NCI-H526 (cell line): Measurements from ENCODE around the gene TERC.

Experiments
- DNase-seq, 2 experiments: peaks; one replicate each; lab custom pipeline; 2025; lab: John Stamatoyannopoulos, UW

The TERC gene

GRCh38 chr3:169764882-169765612 is at the start of gene TERC:
TSS of gene TERC (minus strand) at chr3:169765060.
- DNase-seq, result peak; percentile 75 to 89

- peak; percentile 45 to 81 for DNase-seq
Measured at GRCh38 chr3:169813757-169814517, 49.1 kb upstream of the TERC start.

DNA sequence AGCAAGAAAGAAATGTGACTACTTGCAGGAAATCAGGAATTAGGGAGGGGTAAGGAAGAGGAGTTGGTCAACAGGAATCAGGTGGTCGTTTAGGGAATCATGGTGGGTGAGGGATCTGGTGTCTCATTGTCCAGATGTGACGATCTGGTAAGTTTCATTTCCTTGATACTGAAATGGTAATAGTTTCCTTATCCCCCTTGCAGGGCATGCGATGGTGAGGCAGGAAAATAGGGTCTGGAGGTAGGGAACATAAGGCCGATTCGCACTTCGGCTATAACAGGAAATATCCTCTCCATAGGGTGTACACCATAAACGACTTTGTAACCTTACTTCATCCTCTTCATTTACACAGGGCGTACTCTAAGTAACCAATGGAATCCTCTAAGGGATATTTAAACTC is 48.4 kb upstream of the TERC start:
- no peak for DNase-seq

GRCh38 chr3:169812332-169813235 is 47.7 kb upstream of the TERC start, which contains the start of the genes LRRC34 and LRRIQ4:
TSS of gene LRRC34 (minus strand) at chr3:169812904. CDS start at chr3:169812548, 356 bp downstream.
TSS of gene LRRIQ4 (plus strand) at chr3:169812870. CDS start at chr3:169821922, 9,052 bp downstream.
- DNase-seq, result peak; percentile 50 to 89

DNA sequence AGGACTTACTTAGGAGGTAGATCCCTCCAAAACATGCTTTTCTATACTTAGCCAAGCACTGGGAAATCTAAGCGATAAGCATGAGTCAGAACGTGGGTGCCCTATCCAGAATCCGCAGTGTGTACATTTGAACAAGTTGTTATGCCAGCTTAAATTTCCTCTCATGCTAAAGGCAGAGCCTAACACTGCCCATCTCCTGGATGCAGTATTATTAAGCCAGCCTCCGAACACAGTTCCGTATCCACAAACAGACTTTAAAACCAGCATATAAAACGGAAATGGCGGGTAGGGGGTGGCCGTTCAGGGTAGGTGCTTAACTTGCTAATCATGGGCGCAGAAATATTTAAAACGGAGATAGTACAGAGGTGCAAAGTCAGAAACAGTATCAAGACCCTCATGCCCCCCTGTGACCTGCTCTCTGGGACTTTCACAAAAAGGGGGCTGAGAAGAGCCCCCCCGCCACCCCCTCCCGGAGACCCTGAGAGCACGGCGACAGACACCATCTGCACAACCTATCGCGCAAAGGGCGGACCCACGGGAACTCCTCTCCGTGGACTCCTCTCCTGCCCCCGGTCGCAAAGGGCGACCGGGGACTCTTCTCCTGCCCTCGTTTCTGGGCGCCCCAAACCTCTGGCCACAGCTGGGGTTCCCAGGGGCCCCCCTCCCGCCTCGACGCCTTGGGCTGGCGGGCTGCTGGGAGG is 46.9 kb upstream of the TERC start:
- DNase-seq, result peak; percentile 20 to 66

DNA sequence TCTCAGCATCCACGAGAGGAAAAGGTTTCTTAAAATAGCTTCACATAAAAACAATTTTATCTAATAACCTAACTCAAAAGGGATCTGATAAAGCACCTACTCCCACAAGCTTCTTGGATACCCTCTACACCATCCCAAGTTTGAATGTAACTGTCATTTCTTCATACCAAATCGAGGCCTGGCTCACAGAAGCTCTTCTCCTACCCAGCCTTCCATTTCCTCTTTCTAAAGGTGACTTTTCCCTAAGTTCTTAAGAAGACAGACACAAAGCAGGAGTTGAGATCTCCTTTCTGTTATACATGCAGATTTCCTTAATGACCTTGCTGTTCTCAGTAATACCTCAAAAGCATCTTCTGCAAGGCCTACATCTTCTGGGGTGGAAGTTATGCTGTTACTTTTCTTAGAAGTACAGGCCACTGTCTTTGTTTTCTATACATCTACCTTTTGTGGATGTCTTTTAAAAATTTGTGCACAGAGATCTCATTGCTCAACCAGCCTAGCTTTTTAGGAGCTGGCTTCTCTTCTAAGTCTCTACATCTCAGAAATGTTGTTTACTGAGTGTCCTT is 44.5 kb upstream of the TERC start:
- DNase-seq, result no peak

DNA sequence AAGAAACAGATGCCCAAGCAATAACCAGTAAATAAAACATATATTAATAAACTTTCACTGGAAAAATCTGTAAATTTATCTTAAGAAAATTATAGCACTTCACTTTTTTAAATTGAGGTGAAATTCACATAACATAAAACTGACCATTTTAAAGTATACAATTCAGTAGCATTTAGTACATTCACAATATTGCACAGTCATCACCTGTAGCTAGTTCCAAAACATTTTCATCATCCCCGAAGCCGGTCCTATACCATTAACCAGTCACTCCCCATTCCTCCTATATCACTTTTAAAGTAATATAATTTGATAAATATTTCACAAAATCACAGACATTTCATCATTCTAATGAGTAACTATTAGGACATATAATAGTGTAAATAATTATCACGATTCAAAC is 39.8 kb upstream of the TERC start:
- no peak for DNase-seq

- DNase-seq, result no peak
Measured at GRCh38 chr3:169792359-169792758, 27.5 kb upstream of the TERC start.

- no peak for DNase-seq
Measured at GRCh38 chr3:169790687-169791429, 26.0 kb upstream of the TERC start.

DNA sequence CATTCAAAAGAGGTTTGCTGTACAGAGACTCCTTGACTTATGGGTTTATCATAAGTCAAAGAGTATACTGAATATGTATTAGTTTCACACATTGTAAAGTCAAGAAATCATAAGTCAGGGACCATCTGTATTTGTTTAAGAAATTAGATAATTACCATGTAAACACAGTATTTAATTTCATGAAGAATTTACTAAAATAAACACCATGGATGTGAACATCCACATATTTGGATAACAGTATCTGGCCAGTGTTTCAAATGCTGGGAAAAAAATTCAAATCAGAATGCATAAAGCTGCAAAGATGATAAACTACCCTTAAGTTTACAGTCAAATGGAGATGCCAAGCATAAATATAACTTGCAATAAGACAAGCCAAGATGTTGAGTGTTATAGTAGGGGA is 25.4 kb upstream of the TERC start:
- DNase-seq, result peak; percentile 30 to 31

DNA sequence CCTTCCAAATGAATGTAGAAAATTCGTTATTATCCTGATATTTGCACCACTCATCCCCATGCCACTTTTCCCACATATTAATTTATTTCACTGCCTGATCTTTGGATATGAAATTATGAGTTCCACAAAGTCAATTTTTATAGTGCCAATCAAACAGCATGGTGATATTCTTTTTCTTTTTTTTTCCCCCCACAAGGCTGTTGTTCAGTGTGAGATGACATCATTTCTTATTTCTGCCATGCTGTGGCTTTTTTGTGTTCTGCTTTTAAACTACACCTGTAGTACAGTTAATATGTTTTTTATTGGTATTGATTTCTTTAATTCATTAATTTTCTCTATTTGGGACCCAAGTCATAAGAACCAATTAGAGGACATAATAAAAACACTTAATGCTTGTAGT is 22.9 kb upstream of the TERC start:
- DNase-seq, result no peak

GRCh38 chr3:169787120-169787519 is 22.3 kb upstream of the TERC start:
- no peak for DNase-seq

GRCh38 chr3:169781209-169781855 is 16.5 kb upstream of the TERC start:
- DNase-seq, result no peak

DNA sequence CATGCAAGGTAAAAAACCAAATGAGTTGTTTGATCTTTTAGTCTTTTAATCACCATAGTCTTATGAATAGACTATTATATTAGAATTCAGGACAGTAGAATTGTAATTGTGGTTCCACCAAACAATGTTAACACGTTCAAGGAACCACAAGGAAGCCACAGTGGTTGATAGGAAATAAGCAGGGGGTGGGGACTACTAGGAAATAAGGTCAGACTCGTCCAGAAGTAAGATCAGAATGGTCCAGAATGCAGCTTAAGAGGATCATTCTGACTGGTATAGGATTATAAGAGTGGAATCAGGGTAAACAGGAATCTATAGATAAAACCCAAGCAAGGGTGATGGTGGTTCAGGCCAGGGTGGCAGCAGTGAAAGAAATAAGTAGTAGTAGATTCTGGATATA is 15.9 kb upstream of the TERC start:
- DNase-seq, result no peak

GRCh38 chr3:169777822-169778221 is 13.0 kb upstream of the TERC start:
- no peak for DNase-seq

- no peak for DNase-seq
Measured at GRCh38 chr3:169774186-169774585, 9.3 kb upstream of the TERC start.

GRCh38 chr3:169772897-169773816 is 8.3 kb upstream of the TERC start, which contains the start of gene MYNN:
TSS of gene MYNN (plus strand) at chr3:169773396. CDS start at chr3:169774296, 900 bp downstream.
- peak; percentile 86 to 95 for DNase-seq

GRCh38 chr3:169772305-169772896 is 7.5 kb upstream of the TERC start:
- DNase-seq, result peak; percentile 93 to 95
